HG03280 (cell line): ENCODE data around the gene ARNT2.

ENCODE experiments used
- ATAC-seq: cut with Tn5 transposase; IDR thresholded peaks from one replicate; pipeline ENCODE4 v1.9.1; 2021; ENCODE audit warnings: mild to moderate bottlenecking, moderate library complexity; ENCODE audit not compliant: unreplicated experiment

The ARNT2 gene

DNA sequence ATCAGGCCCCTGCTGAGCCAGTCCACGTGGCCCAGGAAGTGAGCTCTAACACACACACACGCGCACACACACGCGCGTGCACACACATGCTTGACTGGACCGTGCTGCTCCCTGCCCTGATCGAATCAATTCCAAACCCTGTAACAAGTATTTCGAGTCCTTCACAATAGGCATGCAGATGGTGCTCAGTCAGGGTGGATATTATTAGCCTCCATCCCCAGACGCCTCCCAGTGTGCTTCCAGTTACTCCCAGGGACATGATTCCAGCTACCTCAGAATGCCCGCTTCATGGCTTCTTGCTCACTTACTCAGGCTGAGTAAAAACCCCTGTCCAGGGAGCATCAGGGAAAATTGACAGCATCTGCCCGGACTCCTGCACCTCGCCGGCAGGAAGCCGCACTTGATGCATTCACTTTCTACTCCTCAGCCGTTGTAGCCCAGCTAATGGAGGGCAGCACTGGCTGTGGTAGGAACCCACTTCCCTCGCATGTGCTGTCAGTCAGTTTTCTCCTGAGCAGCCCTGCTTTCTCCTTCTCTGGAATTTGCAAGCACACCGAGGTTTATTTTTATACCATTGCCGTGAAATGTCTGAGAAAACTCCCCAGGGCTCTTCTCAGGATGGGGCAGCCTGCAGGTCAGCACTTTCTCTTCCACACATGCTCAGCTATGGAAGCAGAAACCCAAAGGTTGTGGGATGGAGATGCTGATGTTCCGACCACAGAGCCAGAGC lies 164.9 kb downstream of the ARNT2 start:
- ATAC-seq = no peak

DNA sequence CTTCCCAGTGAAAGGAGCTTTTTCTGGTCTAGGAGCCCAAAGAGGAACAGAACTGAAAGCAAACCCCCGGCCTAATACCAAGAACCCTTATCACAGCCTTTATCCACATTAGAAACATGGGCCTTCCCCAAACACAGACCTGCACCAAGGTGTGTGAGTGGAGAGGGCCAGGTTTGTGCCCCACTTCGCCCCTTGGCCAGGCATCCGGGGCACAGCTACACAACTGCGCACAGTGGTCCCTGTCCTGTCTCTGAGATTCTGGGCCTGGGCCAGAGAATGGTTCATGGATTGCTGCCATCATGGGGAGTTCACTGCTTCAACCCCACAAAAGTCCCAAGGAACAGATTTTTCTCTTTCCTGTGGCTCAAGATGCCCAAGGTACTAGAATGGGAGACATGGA lies 165.5 kb downstream of the ARNT2 start:
- no peak for ATAC-seq

DNA sequence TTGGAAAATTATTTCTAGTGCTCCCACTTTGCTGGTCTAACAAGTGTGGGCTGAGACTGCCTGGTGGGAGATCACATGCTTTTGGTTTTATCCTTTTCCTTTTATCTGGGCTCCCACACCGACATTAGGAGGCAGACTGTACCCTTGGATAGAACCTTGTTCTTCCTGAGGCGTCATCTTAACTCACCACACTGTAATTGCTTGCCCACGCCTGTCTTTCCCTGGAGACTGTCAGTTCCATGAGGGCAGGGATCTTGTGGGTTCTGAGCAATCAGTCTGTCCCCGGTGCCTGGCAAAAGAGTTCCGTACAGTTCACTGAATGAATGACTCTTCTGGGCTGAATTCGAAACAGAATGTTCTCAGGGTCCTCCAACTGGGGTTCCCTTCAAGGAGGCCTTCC lies 166.4 kb downstream of the ARNT2 start:
- ATAC-seq = no peak

DNA sequence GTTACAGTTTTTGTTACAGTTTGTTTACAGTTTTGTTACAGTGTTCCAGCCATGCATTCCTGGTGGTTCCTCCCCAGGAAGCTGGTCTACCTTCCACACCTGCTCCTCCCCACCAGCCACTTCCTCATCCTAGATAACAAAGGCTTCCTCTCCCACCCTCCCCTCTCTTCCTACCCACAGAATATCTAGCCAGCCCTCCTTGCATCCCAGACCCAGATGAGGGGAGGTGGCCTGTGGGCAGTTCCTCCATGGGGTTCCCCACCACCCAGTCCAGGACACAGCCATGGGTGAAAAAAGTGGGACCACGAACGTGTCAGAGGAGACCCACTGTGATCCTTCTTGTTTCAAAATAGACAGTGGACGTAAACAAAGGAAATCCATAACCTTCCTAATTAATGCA lies 168.2 kb downstream of the ARNT2 start:
- ATAC-seq = no peak

DNA sequence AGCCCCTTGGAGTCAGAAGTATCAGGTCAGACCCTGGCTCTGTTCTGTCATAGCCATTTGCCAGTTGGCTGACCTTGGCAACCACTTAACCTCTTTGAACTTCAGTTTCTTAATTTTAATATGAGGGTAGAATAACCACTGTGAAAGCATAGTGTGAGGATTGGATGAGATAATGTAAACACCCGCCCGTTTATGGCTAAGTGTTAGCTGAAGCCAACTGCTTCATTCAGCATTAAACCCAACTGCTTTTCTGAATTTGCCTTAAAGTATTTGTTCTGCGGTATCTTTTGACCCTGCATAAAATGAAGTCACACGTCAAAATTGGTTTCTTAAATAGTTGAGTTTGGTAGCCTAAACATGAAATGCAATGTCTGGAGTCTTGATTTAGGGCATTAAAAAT lies 169.4 kb downstream of the ARNT2 start:
- ATAC-seq = no peak

DNA sequence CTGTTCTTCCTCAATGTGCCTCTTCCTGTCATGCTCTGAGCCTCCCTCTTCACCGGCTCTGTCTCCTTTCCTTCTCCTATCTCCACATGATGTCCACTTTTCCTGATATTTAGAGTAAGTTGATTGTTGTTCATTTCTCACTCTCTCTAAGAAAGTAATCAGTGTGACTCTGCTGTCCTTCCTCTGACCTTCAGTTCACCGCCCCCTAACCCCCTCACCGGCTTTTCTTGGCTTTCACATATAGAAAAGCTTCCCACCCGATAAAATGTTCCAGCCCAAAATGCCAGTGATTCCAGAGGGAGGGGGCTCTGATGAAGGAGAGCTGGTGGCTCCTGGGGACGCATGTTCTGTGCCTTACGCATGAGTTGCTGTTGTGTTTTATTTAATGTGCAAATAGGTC lies 170.4 kb downstream of the ARNT2 start:
- ATAC-seq = no peak

DNA sequence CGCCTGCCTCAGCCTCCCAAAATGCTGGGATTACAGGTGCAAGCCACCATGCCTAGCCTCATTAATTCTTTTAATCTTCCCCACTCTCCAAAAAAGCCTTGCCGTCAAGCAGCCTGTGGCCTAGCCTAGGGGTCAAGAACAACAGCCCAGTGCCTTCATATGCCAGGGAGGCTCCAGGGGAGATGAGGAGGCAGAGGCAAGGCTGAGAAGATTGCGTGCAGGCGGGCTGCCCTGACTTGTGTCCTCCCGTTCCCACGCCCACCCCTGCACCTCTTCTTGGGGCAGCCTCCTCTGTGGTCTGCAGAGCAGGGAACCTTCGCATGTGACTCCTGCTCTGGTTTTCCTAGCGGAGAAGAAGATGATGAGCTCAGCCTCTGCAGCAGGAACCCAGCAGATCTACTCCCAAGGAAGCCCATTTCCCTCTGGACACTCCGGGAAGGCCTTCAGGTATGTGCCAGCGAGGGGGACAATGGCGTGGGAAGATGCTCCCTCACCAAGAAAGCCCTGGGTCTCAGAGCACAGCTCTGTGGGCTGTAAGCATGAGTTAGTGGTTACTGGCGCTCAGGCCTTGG lies 172.4 kb downstream of the ARNT2 start:
- no peak for ATAC-seq

DNA sequence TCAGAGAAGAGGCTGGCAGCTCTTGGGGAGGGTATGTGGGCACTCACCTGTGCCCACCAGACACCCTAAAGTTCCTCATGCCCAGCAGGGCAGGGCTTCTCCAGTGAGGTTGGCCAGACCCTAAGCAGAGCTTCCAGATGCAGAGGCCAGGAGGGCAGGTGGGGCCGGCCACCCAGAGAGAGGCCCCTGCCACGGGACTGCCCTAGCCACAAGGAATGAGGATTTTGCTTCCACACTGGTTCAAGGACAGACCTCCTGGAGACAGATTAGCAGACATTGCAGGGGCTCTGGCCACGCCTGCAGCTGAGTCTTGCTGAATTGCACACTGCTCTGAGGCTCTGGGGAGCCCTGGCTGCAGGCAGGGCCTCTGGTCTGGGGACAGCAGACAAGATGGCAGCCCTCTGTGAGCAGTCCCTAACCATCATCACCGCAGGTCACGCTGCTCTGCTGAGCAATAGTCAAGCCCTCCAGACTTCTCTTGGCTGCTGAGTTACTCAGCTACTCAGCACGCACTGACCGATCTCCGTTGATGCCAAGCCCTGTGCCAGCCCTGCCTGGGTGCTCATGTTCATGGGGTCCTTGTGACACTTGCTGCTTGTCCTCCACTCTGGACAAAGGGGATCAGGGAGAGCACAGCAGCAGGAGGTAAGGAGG lies 173.5 kb downstream of the ARNT2 start:
- no peak for ATAC-seq

DNA sequence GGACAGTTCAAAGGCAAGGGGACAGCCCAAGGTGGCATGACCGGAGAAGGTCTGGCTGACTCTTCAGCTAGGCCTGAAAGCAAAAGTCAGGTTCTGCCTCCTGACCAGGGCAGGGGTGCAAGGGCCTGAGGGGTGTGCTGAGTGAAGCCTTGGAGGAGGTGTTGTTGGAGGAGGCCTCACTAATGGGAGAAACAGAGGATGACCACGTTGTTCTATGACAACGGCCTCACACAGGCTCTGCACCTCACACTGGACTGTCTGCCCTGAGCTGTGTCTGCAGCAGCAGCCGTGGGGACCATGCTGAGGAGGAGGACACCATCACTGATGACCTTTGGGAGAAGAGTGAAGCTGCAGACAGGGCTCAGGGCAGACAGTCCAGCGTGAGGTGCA lies 174.0 kb downstream of the ARNT2 start:
- ATAC-seq = no peak

DNA sequence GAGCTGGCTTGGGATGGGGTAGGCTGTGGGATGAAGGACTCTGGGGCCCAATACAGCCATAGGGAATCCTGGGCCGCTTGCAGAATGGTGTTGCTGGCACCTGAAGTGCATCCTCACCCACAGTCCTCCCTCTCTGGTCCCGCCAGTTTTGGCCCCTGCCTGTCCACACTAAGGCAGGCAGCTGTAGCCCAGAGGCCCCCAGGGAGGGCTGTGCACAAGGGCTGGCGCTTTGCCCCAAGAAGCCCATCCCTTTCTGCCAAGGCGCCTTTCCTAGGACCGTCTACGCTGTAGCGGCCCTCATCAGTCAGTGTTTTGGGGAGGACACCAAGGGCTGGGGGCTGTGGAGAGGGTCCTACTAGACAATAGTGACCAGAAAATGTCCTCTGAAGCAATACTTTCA lies 174.7 kb downstream of the ARNT2 start:
- ATAC-seq = no peak

DNA sequence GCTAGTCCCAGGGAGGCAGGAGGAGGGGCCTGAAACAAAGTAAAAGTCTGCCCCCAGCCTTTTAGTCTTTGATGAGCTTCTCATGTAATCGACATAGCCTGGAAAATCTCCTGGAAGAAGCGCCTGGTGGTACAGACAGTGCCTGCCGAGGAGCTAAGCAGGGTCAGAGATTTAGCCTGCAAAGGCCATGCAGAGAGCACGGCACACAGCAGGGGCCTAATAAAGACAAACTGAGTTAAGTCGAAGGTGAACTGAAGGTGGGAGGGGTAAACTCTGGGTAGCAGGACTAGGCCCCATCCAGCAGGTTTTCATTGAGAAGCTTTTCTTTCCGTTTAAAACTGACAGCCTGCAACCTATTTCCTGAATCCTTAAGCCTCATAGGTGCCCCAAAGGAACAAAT lies 175.4 kb downstream of the ARNT2 start:
- ATAC-seq = no peak

DNA sequence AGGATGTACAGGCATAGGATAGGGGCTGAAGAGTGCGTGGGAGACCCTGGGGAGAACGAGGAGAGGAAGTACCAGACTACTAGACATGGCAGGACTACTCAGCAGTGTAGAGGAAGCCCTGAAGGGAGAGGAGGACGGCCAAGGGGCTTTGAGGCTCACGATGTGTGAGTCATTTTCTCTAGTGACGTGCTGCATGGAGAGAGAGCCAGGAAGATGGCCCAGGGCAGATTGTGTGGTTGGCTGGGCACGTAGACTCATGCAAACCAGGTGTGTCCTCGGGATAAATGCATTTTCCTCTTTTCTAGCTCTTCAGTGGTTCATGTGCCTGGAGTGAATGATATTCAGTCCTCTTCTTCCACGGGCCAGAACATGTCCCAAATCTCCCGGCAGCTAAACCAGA lies 175.9 kb downstream of the ARNT2 start:
- no peak for ATAC-seq

DNA sequence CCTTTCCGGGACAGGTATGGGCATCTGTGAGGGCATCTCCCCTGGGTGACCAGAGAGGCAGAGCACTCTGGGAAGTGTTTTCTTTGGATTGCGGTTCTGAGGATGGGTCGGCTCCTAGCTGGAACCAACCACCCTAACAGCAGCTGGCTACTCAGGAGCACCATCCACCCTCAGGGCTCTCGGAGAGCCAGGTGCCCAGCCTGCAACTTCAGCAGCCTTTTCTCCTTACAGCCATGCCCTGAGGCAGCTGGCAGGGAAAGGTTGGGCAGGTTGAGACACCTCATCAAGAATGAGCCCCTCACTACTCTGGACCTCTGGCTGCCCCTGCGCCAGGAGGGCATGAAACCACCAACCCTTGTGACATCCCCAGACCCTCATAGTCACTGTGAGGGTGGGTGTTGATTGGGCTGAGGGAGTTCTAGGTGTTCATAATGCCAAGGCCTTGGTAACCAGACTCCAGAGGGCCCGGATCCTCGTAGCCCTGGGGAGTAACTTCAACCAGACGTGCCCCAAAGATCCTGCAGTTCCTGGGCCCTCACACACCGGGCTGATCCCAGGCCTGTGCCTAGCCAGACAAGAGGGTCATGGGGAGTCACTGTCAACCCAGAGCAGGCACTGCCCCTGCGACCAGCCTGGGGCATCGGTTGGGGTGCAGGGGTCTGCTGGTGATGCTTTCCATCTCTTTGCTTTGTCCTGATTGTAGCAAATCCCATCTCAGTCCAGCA lies 176.5 kb downstream of the ARNT2 start:
- ATAC-seq = no peak

DNA sequence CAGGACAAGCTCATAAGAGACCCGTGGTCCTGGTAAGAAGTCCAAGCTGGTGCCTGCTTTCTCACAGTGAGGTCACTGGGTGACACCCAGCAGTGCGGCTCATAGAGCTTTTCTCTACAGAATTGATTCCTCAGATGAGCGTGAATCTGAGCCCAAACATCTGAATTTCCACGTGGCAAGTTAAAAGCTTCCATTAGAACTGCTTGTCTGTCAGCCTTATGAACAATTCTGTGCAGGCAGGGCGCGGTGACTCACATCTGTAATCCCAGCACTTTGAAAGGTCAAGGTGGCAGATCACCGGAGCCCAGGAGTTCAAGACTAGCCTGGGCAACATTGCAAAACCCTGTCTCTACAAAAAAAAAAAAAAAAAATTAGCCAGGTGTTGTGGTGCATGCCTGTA lies 177.8 kb downstream of the ARNT2 start:
- ATAC-seq = no peak

DNA sequence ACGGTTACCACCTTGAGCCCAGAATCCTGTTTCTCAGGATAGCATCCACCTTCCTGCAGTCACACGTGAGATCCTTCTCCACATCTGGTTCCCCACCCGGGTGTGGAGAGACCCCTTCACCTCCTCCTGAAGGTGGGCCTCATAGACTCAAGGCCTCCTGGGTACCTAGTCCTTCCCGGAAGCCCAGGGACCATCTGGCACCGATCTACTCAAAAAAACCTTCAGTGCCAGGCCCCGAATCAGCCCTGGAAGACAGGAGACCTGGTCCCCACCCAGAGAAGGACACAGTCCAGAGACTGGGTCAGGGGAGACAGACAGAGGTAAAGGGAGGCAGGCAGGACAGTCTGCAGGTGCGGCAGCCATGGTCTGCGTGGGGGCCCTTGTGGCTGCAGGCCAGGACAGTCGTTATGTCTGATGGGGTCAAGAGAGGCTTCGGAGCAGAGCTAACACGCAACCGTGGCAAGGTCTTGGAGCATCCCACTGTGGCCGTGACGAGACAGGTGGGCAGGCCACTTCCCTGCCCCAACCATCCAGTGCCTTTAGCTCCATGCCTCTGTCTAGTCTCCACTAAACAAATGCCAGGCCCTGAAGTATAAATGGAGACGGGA lies 178.7 kb downstream of the ARNT2 start:
- no peak for ATAC-seq

DNA sequence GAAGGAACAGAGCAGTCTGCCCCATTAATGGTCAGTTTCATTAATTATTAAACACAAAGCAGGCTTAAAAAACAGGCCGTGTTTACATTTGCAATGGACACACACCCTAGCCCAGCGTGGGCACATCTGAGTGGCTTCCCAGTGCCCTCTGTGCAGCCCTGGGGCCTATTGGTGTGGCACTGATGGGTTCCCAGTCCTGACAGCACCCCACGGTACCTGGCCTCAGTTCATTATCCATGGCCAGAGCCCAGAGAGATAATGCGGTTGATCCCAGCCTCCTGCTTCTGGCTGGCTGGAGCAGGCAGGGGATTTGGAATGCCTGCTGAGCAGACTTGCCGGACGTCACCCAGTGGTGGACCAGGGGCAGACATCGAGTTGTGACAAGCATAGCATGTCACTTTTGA lies 180.4 kb downstream of the ARNT2 start:
- no peak for ATAC-seq

DNA sequence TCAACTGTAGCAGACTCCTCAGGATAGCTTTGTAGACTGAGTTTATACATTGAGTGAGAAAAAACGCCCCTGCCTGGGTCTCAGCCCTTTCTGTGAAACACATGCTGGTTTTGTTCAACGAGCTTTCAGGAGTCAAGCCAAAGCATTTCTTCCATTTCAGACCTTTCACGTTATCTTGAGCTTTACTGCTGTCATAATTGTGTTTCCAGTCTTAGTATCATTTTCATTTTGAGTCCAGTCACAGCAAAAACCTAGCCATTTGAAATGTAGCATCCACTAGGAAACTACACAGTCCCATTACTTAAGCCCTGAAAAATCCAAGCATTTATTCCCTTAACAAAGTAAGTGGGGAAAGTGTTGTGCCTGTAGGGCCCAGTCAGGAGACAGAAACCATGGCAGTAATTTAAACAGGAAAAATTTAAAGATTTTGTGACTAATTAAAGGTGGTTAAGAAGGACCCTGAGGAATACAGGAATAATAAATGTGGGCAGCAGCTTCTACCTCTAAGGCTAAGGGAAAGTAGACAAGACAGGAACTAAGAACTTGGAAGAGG lies 180.9 kb downstream of the ARNT2 start:
- no peak for ATAC-seq

DNA sequence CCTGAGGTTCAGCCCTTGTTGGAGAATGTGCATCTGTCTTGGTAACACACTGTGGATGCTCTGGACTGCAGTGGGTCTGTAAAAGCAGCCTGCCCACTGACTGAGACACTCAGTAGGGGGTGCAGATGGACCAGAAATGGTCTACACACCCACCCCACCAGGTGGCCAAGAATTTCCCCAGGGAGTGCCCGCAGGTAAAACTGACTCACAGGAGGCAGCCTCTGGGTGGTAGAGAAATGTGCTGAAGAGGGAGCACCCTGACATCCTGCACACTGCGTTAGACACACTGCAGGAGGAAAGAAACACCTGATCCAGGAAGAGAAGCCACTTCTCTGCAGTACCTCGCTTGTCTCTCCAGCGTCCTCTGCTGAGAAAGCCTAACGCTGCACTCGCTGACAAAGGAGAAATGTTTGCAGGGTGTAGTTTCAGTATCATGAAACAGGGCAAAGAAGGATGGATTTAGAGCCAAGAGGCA lies 181.4 kb downstream of the ARNT2 start:
- no peak for ATAC-seq

DNA sequence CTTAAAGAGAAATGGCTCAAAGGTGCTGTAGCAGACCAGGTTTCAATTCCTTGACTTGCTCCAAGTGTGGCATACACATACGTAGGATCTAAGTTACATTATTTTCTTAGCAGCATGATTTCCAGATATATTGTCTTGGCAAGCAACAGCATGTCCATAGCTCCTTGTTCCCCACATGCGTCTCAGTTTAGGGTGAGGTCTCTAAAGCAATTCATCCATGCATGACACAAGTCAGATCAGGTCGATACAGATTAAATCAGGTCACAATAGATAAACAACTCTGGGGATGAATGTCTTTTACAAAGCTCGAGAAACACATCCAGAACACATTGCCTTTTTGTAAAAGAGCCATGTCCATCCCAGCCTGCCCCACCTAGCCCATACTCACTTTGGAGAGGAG lies 182.0 kb downstream of the ARNT2 start:
- no peak for ATAC-seq

DNA sequence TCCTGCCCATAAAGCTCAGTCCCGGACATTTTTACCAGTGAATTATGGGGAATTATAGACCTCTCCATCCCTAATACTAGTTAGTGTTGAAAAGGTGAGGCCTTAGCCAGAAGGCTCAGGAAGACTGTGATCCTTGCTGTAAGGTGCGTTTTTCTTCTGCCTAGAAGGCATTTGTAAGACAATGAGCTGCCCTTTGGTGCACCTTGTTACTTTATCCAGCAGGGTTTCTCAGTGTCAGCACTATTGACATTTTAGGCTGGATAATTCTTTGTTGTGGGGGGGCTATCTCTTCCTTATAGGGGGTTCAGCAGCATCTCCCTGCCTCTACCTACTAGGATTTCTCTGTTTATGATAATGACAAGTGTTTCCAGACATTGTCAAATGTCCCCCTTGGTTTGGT lies 182.8 kb downstream of the ARNT2 start:
- ATAC-seq = no peak

DNA sequence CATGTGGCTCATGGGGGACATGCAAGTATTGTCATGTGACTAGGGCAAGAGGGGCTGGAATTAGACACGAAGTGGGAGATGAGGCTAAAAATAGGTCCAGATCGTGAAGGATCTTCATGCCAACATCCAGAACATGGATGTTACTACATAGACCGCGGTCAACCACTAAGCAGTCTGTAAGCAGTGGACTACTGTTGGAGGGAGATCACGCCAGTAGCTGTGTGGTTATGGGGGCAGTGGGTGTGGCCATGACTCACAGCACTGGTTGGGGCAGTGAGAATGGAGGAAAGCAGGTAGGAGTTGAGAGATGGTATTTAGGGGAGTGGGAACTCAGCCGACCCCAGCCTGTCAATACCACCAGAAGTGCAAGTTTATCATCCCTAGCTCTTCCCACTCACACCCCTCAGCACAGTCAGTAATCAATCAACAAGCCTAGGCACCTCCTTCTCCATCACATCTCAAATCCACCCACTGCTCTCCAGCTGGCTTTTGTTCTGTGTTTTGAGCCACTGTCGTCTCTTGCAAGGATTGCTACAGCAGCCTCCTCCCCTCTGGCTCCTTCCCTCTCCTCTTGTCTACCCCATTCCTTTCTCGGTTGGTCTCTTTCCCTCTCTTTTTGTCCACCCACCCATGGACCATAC lies 183.8 kb downstream of the ARNT2 start:
- no peak for ATAC-seq
